Measurements from ENCODE around the gene SEC14L2. TPM values are rescaled to one million over a fixed set of nuclear protein-coding genes. Genes with fewer than 3 reads are reported as not detected.

The SEC14L2 gene
- total RNA-seq, 4 donors from 2014 or later = 16.6 to 45.4 (median 28.2) TPM

GRCh38 chr22:30386608-30386959, 10.2 kb upstream of the SEC14L2 start:
- Histone ChIP-seq H3K36me3 (peaks cover 0 to 29% (median 0%) of the 10 kb centered on the region in 3 donors), H3K4me1 (peaks cover 12 to 19% (median 12%) of the 10 kb centered on the region in 3 donors), H3K4me3 (peak overlapping the region; percentile 42 to 85 (median 58)), H3K27me3 (no peaks in the 10 kb centered on the region), H3K9me3 (no peaks in the 10 kb centered on the region), H3K27ac (peak overlapping the region; percentile 75 to 94 (median 86))
- TF ChIP-seq POLR2A (IDR thresholded peaks at IDR 0.05) (no peak), CTCF (IDR thresholded peaks at IDR 0.05) (no peak)
- 80% methylated on average over 1 of the region's 10 CpGs; no CpG with 5 or more reads in 1 of the 2 donors for WGBS, 2 donors
- no peak for DNase-seq
- intact Hi-C loops (cut with DNase I) = loop anchor here (5.0 to 10.0 kb wide), 2 partner anchors 99 to 282 kb away; partner anchors contain the start of gene CASTOR1

GRCh38 chr22:30386960-30387827, 9.6 kb upstream of the SEC14L2 start, which contains the start of gene RNF215:
Gene RNF215 (minus strand): TSS chr22:30387411. CDS start chr22:30387313, 98 bp downstream.
- WGBS, 2 donors = 1 to 5% methylated on average over 10 to 20 of the region's 95 CpGs
- Histone ChIP-seq H3K27ac (peak within 1 kb of the TSS; percentile 75 to 94 (median 86)), H3K36me3 (peaks cover 0 to 23% (median 0%) of the 10 kb centered on the region in 3 donors), H3K4me1 (peaks cover 12 to 19% (median 12%) of the 10 kb centered on the region in 3 donors), H3K27me3 (no peaks in the 10 kb centered on the region), H3K4me3 (peak within 1 kb of the TSS; percentile 42 to 85 (median 58)), H3K9me3 (no peaks in the 10 kb centered on the region)
- intact Hi-C loops (cut with DNase I) = loop anchor here (5.0 to 10.0 kb wide), 2 partner anchors 100 to 282 kb away; partner anchors contain the start of gene CASTOR1
- DNase-seq = no peak
- TF ChIP-seq POLR2A (IDR thresholded peaks at IDR 0.05) (no peak), CTCF (IDR thresholded peaks at IDR 0.05) (peak; percentile 89 to 96 (median 96))

GRCh38 chr22:30390974-30391691, 5.7 kb upstream of the SEC14L2 start:
- TF ChIP-seq CTCF (IDR thresholded peaks at IDR 0.05) (peak; percentile 84 to 94 (median 88)), POLR2A (IDR thresholded peaks at IDR 0.05) (no peak)
- Histone ChIP-seq H3K36me3 (no peaks in the 10 kb centered on the region), H3K27ac (no peak overlapping the region), H3K4me3 (no peak overlapping the region), H3K27me3 (peaks cover 0 to 11% (median 0%) of the 10 kb centered on the region in 4 donors), H3K9me3 (no peaks in the 10 kb centered on the region), H3K4me1 (peaks cover 10 to 29% (median 12%) of the 10 kb centered on the region in 3 donors)
- DNase-seq = no peak
- WGBS, 2 donors = 49 to 65% methylated on average over 3 of the region's 5 CpGs
- intact Hi-C loops (cut with DNase I) = loop anchor here (2.0 to 5.0 kb wide), 2 partner anchors 36 to 94 kb away; partner anchors contain the start of gene MTFP1

GRCh38 chr22:30392661-30393321, 4.0 kb upstream of the SEC14L2 start:
- no peak for DNase-seq
- TF ChIP-seq CTCF (IDR thresholded peaks at IDR 0.05) (no peak), POLR2A (IDR thresholded peaks at IDR 0.05) (no peak)
- no peaks in the 10 kb centered on the region for H3K9me3 ChIP-seq
- WGBS, 2 donors = 51 to 61% methylated on average over 5 to 9 of the region's 9 CpGs
- H3K4me1 ChIP-seq = peaks cover 6 to 32% (median 10%) of the 10 kb centered on the region in 3 donors
- H3K27me3 ChIP-seq = peaks cover 0 to 22% (median 0%) of the 10 kb centered on the region in 4 donors
- no peak overlapping the region for H3K27ac ChIP-seq
- intact Hi-C loops (cut with DNase I) = loop anchor here (5.0 kb wide), 1 partner anchor 35 kb away; the partner anchor contains the start of gene MTFP1
- H3K36me3 ChIP-seq = no peaks in the 10 kb centered on the region
- H3K4me3 ChIP-seq = no peak overlapping the region

Data from esophagus squamous epithelium (tissue), 5 donors.